Thyroid gland (tissue), 4 donors: ENCODE measurements around the gene SPRR5. TPM values are rescaled to one million over a fixed set of nuclear protein-coding genes. Genes with fewer than 3 reads are reported as not detected.

ENCODE experiments used
- DNase-seq, 2 donors: peaks; one replicate each; pipeline ENCODE4 v3.0.0-alpha.2; 2019
- H3K27ac ChIP-seq, 3 donors: fragments of 200-600 bp; sonication (generic); 1 replicate in 2 of 3; 2 replicates in 1 of 3; pipeline ENCODE4 v1.5.1; 2016 to 2019; ENCODE audit warnings: mild to moderate bottlenecking in 1 of 3, moderate library complexity in 1 of 3
- H3K27me3 ChIP-seq: fragments of 200-600 bp; sonication (generic); one replicate; pipeline ENCODE4 v1.5.1; 2019
- H3K36me3 ChIP-seq, 2 donors: fragments of 200-600 bp; sonication (generic); one replicate each; pipeline ENCODE4 v1.5.1; 2016 to 2019
- H3K4me1 ChIP-seq, 2 donors: fragments of 200-600 bp; sonication (generic); one replicate each; pipeline ENCODE4 v1.5.1; 2017 to 2019
- H3K4me3 ChIP-seq, 3 donors: fragments of 200-600 bp; sonication (generic); replicated peaks in 1 of 3; 1 replicate in 2 of 3; 2 replicates in 1 of 3; pipeline ENCODE4 v1.5.1; 2016; ENCODE audit warnings: mild to moderate bottlenecking in 1 of 3
- H3K9me3 ChIP-seq: fragments of 200-600 bp; sonication (generic); one replicate; pipeline ENCODE4 v1.5.1; 2017
- CTCF ChIP-seq, 6 experiments: fragments of 200-600 bp in 3 of 6; fragments of 450-650 bp in 3 of 6; sonication (generic) in 3 of 6; IDR thresholded peaks; one replicate each; pipeline ENCODE4 v1.5.1; 2016 to 2019; ENCODE audit warnings: antibody characterized with exemption in 6 of 6, mild to moderate bottlenecking in 2 of 6, inconsistent platforms in 1 of 6, moderate library complexity in 1 of 6
- POLR2A ChIP-seq, 2 donors: fragments of 450-650 bp; IDR thresholded peaks; one replicate each; pipeline ENCODE4 v1.6.1; 2017; ENCODE audit warnings: antibody characterized with exemption in 2 of 2, mild to moderate bottlenecking in 2 of 2, moderate library complexity in 1 of 2
- WGBS, 2 donors: methylation state at CpG; one replicate each; pipeline ENCODE4 v1.1.5; 2017; 5-methylcytosine and 5-hydroxymethylcytosine counted together
- intact Hi-C: fragments of 100-400 bp; cut with DNase I; formaldehyde crosslinking; loops from one replicate; pipeline ENCODE4 v1.15.1; 2023
- total RNA-seq, 4 donors: library from RNA; depleted of rRNA; stranded (reverse); fragments of >200 nt; gene quantifications; one replicate each; pipeline ENCODE4 v1.2.3, GENCODE V29; 2016

SPRR5 gene
- total RNA-seq, 4 donors from 2014 or later = not detected

GRCh38 chr1:152986578-152986977, 39.6 kb downstream of the SPRR5 start:
- DNase-seq = no peak
- TF ChIP-seq POLR2A (IDR thresholded peaks at IDR 0.05) (no peak), CTCF (IDR thresholded peaks at IDR 0.05) (no peak)
- Histone ChIP-seq H3K36me3 (no peaks in the 10 kb centered on the region), H3K4me3 (no peak overlapping the region), H3K9me3 (no peaks in the 10 kb centered on the region), H3K27ac (no peak overlapping the region), H3K27me3 (no peaks in the 10 kb centered on the region), H3K4me1 (no peaks in the 10 kb centered on the region)
- WGBS, 2 donors = 81 to 91% methylated on average over 2 of the region's 2 CpGs
- intact Hi-C loops = no loop called here

- no peak overlapping the region for H3K4me3 ChIP-seq
- H3K9me3 ChIP-seq = no peaks in the 10 kb centered on the region
- 74 to 77% methylated on average over 5 to 6 of the region's 6 CpGs for WGBS, 2 donors
- no peaks in the 10 kb centered on the region for H3K4me1 ChIP-seq
- no peak overlapping the region for H3K27ac ChIP-seq
- H3K36me3 ChIP-seq = no peaks in the 10 kb centered on the region
- intact Hi-C loops = no loop called here
- DNase-seq = no peak
- H3K27me3 ChIP-seq = no peaks in the 10 kb centered on the region
- TF ChIP-seq CTCF (IDR thresholded peaks at IDR 0.05) (no peak), POLR2A (IDR thresholded peaks at IDR 0.05) (no peak)
These were observed 46.2 kb downstream of the SPRR5 start for GRCh38 chr1:152993186-152993585.

GRCh38 chr1:152995842-152996241, 48.8 kb downstream of the SPRR5 start:
- Histone ChIP-seq H3K36me3 (no peaks in the 10 kb centered on the region), H3K27ac (no peak overlapping the region), H3K27me3 (no peaks in the 10 kb centered on the region), H3K4me3 (no peak overlapping the region), H3K4me1 (no peaks in the 10 kb centered on the region), H3K9me3 (no peaks in the 10 kb centered on the region)
- TF ChIP-seq CTCF (IDR thresholded peaks at IDR 0.05) = no peak
- no peak for TF ChIP-seq POLR2A (IDR thresholded peaks at IDR 0.05)
- intact Hi-C loops = no loop called here
- WGBS, 2 donors = 41 to 49% methylated on average over 1 of the region's 1 CpG
- DNase-seq = no peak

- H3K9me3 ChIP-seq = no peaks in the 10 kb centered on the region
- 18 to 22% methylated on average over 5 of the region's 5 CpGs for WGBS, 2 donors
- no peak overlapping the region for H3K27ac ChIP-seq
- intact Hi-C loops = no loop called here
- H3K4me1 ChIP-seq = no peaks in the 10 kb centered on the region
- DNase-seq = no peak
- H3K36me3 ChIP-seq = no peaks in the 10 kb centered on the region
- no peak for TF ChIP-seq CTCF (IDR thresholded peaks at IDR 0.05)
- no peak for TF ChIP-seq POLR2A (IDR thresholded peaks at IDR 0.05)
- no peak overlapping the region for H3K4me3 ChIP-seq
- no peaks in the 10 kb centered on the region for H3K27me3 ChIP-seq
These were observed 49.8 kb downstream of the SPRR5 start for GRCh38 chr1:152996633-152997400.

- no peak overlapping the region for H3K4me3 ChIP-seq
- H3K27me3 ChIP-seq = no peaks in the 10 kb centered on the region
- 56 to 66% methylated on average over 7 of the region's 7 CpGs for WGBS, 2 donors
- DNase-seq = no peak
- TF ChIP-seq POLR2A (IDR thresholded peaks at IDR 0.05) (no peak), CTCF (IDR thresholded peaks at IDR 0.05) (no peak)
- H3K27ac ChIP-seq = no peak overlapping the region
- no peaks in the 10 kb centered on the region for H3K4me1 ChIP-seq
- no peaks in the 10 kb centered on the region for H3K9me3 ChIP-seq
- intact Hi-C loops = no loop called here
- H3K36me3 ChIP-seq = no peaks in the 10 kb centered on the region
These were observed 50.9 kb downstream of the SPRR5 start for GRCh38 chr1:152997901-152998300.
